GM12878 (cell line): ENCODE measurements around the gene SORBS1. TPM values are rescaled to one million over a fixed set of nuclear protein-coding genes. Genes with fewer than 3 reads are reported as not detected.

ENCODE experiments used
- ATAC-seq: fragments of 200-7000 bp; cut with Tn5 transposase; 3 replicates; pipeline ENCODE4 v1.9.1; 2020; ENCODE audit warnings: mild to moderate bottlenecking, moderate library complexity
- BruUV-seq: library from RNA; stranded (reverse); fragments of 400-500 nt; replicated peaks from 2 replicates; lab custom pipeline; 2021; lab: Mats Ljungman, UMichigan
- CTCF ChIA-PET: fragments of 300-600 bp; sonication (Branson Sonifier 250); formaldehyde crosslinking; extraction: SDS; loops from one replicate; lab custom pipeline; 2021; ENCODE audit warnings: inconsistent platforms; lab: Yijun Ruan, JAX
- POLR2A ChIA-PET: fragments of 350-600 bp; formaldehyde crosslinking; extraction: SDS; loops from one replicate; lab custom pipeline; 2021; ENCODE audit warnings: inconsistent platforms; lab: Charles Lee
- RAD21 ChIA-PET: fragments of 300-600 bp; sonication (Branson Sonifier 250); formaldehyde crosslinking; loops from one replicate; lab custom pipeline; 2023; ENCODE audit warnings: antibody characterized with exemption; ENCODE audit not compliant: unreplicated experiment; lab: Charles Lee
- SMC1A ChIA-PET: fragments of 300-600 bp; sonication (Branson Sonifier 250); formaldehyde crosslinking; loops from one replicate; lab custom pipeline; 2023; ENCODE audit not compliant: unreplicated experiment, uncharacterized antibody; lab: Charles Lee
- DNase-seq: peaks from one replicate; pipeline ENCODE4 v3.0.0-alpha.2; 2011; ENCODE audit warnings: low read depth, low spot score
- FAIRE-seq: peaks from 3 replicates; lab custom pipeline; 2011; peaks lifted over from hg19 to GRCh38; lab: Jason Lieb, UNC
- H2AFZ ChIP-seq: 2 replicates; pipeline ENCODE4 v1.6.0; 2011; ENCODE audit warnings: low read depth, low read length, control low read depth; ENCODE audit not compliant: control insufficient read depth
- H3K27ac ChIP-seq: 2 replicates; pipeline ENCODE4 v1.5.1; 2011; ENCODE audit warnings: control low read depth; ENCODE audit not compliant: control insufficient read depth, insufficient read depth
- H3K27me3 ChIP-seq, 2 experiments: replicated peaks in 1 of 2; 2 replicates each; pipeline versions ENCODE4 v1.6.0 to v1.6.1; 2011; ENCODE audit warnings: low read length in 1 of 2; ENCODE audit not compliant: control insufficient read depth in 2 of 2, insufficient read depth in 2 of 2
- H3K36me3 ChIP-seq, 2 experiments: 2 replicates each; pipeline ENCODE4 v1.5.1; 2011; ENCODE audit warnings: low read length in 1 of 2; ENCODE audit not compliant: control insufficient read depth in 2 of 2, insufficient read depth in 2 of 2
- H3K4me1 ChIP-seq: 2 replicates; pipeline ENCODE4 v1.6.1; 2011; ENCODE audit warnings: mild to moderate bottlenecking, low read length, moderate library complexity, mixed read lengths; ENCODE audit not compliant: control insufficient read depth, insufficient read depth
- H3K4me2 ChIP-seq: 2 replicates; pipeline ENCODE4 v1.6.0; 2011; ENCODE audit warnings: control low read depth; ENCODE audit not compliant: control insufficient read depth, insufficient read depth
- H3K4me3 ChIP-seq: fragments of 200-600 bp; sonication (generic); 2 replicates; pipeline ENCODE4 v1.5.1; 2016
- H3K79me2 ChIP-seq: 2 replicates; pipeline ENCODE4 v1.6.0; 2011; ENCODE audit warnings: low read length; ENCODE audit not compliant: control insufficient read depth, insufficient read depth
- H3K9ac ChIP-seq: 2 replicates; pipeline ENCODE4 v1.8.0; 2011; ENCODE audit warnings: low read length, control low read depth, mixed read lengths; ENCODE audit not compliant: control insufficient read depth, insufficient read depth
- H3K9me3 ChIP-seq: replicated peaks from 3 replicates; pipeline ENCODE4 v1.5.1; 2011; ENCODE audit warnings: mild to moderate bottlenecking, low read length; ENCODE audit not compliant: control insufficient read depth, insufficient read depth
- H4K20me1 ChIP-seq: 2 replicates; pipeline ENCODE4 v1.6.0; 2011; ENCODE audit not compliant: control insufficient read depth, insufficient read depth
- BACH1 ChIP-seq: fragments of 450-650 bp; IDR thresholded peaks from 2 replicates; pipeline ENCODE4 v1.6.1; 2017; ENCODE audit warnings: mild to moderate bottlenecking, borderline replicate concordance
- CBX3 ChIP-seq: fragments of 200-600 bp; sonication (generic); IDR thresholded peaks from 2 replicates; pipeline ENCODE4 v1.6.1; 2016; ENCODE audit warnings: low read depth, borderline replicate concordance
- CHD4 ChIP-seq: fragments of 200-600 bp; sonication (generic); IDR thresholded peaks from 2 replicates; pipeline ENCODE4 v1.6.1; 2016; ENCODE audit warnings: mild to moderate bottlenecking
- CREB1 ChIP-seq: IDR thresholded peaks from 2 replicates; pipeline ENCODE4 v1.6.1; 2012; ENCODE audit warnings: low read depth, mild to moderate bottlenecking, inconsistent platforms
- CREM ChIP-seq: IDR thresholded peaks from 2 replicates; pipeline ENCODE4 v1.6.1; 2014; ENCODE audit warnings: antibody characterized with exemption, low read depth
- FOXM1 ChIP-seq: IDR thresholded peaks from 2 replicates; pipeline ENCODE4 v1.6.1; 2012; ENCODE audit warnings: low read depth, mild to moderate bottlenecking, inconsistent platforms, low read length, moderate library complexity
- HDGF ChIP-seq: fragments of 450-650 bp; IDR thresholded peaks from 2 replicates; pipeline ENCODE4 v1.6.1; 2016; ENCODE audit warnings: antibody characterized with exemption
- IKZF1 ChIP-seq: fragments of 450-650 bp; conservative IDR thresholded peaks from 2 replicates; pipeline ENCODE4 v1.6.1; 2017; ENCODE audit warnings: antibody characterized with exemption, mild to moderate bottlenecking
- NBN ChIP-seq: fragments of 450-650 bp; IDR thresholded peaks from 2 replicates; pipeline ENCODE4 v1.6.1; 2016
- NFYB ChIP-seq: IDR thresholded peaks from 2 replicates; pipeline ENCODE4 v1.6.1; 2011; ENCODE audit warnings: low read depth, mild to moderate bottlenecking, low read length, improper control_type of control experiment, moderate library complexity; ENCODE audit not compliant: insufficient read depth
- NR2C2 ChIP-seq: IDR thresholded peaks from 2 replicates; pipeline ENCODE4 v1.6.1; 2011; ENCODE audit warnings: borderline replicate concordance, low read depth; ENCODE audit not compliant: control insufficient read depth, insufficient read length
- SIN3A ChIP-seq: IDR thresholded peaks from 2 replicates; pipeline ENCODE4 v1.6.1; 2012; ENCODE audit warnings: low read depth, low read length, improper control_type of control experiment
- TAF1 ChIP-seq: IDR thresholded peaks from 2 replicates; pipeline ENCODE4 v1.6.1; 2011; ENCODE audit warnings: mild to moderate bottlenecking, low read depth, low read length, borderline replicate concordance
- ZBED1 ChIP-seq: IDR thresholded peaks from 2 replicates; pipeline ENCODE4 v1.6.1; 2016; ENCODE audit warnings: borderline replicate concordance
- WGBS: methylation state at CpG from one replicate; pipeline ENCODE4 v1.1.6; 2016; ENCODE audit warnings: low lambda C conversion rate; ENCODE audit not compliant: insufficient replicate concordance, insufficient coverage; ENCODE audit errors: missing lambda C conversion rate; 5-methylcytosine and 5-hydroxymethylcytosine counted together
- in situ Hi-C: fragments of 300-500 bp; cut with MboI; formaldehyde crosslinking; loops from 9 replicates; pipeline ENCODE4 v1.14.3; 2018; ENCODE audit warnings: mixed read lengths
- intact Hi-C: fragments of 100-400 bp; cut with micrococcal nuclease; formaldehyde crosslinking; loops from one replicate; pipeline ENCODE4 v1.14.2; 2022; ENCODE audit not compliant: unreplicated experiment
- polyA plus RNA-seq, 11 experiments: library from polyadenylated mRNA; depleted of rRNA in 4 of 11; unstranded in 6 of 11; stranded (reverse) in 5 of 11; fragments of >200 nt; fragmentation: Nextera tagmentation in 4 of 11; fragmentation: Illumina TruSeq in 1 of 11; extraction: Ambion mirVana in 4 of 11; extraction: Trizol in 1 of 11; gene quantifications; 1 replicate in 1 of 11; 2 replicates in 10 of 11; pipeline versions ENCODE4 v1.2.1 to v1.2.3, GENCODE V29; 2011 to 2016; ENCODE audit warnings: inconsistent platforms in 2 of 11, missing spikeins in 2 of 11, low read depth in 1 of 11
- total RNA-seq, 4 experiments: library from RNA; depleted of rRNA in 3 of 4; stranded (reverse); fragments of >200 nt in 3 of 4; fragmentation: Illumina TruSeq in 1 of 4; extraction: Trizol in 1 of 4; gene quantifications; 2 replicates each; pipeline versions ENCODE4 v1.2.1 to v1.2.3, GENCODE V29; 2013 to 2021
- TF ChIP-seq, protein P1 (sequence below): fragments of 450-650 bp; formaldehyde crosslinking; IDR thresholded peaks from 2 replicates; pipeline ENCODE4 v1.4.0; 2020; ENCODE audit warnings: mild to moderate bottlenecking, moderate library complexity
- TF ChIP-seq, protein P2 (sequence below): IDR thresholded peaks from 2 replicates; pipeline ENCODE4 v1.6.1; 2012; ENCODE audit warnings: mild to moderate bottlenecking, low read depth, low read length

The SORBS1 gene
- total and polyA plus RNA-seq, 10 of the 15 experiments (the other 5 are each of a cell fraction or from before 2014, with no cell fraction given), result 0.13 to 0.75 (median 0.39) TPM

DNA sequence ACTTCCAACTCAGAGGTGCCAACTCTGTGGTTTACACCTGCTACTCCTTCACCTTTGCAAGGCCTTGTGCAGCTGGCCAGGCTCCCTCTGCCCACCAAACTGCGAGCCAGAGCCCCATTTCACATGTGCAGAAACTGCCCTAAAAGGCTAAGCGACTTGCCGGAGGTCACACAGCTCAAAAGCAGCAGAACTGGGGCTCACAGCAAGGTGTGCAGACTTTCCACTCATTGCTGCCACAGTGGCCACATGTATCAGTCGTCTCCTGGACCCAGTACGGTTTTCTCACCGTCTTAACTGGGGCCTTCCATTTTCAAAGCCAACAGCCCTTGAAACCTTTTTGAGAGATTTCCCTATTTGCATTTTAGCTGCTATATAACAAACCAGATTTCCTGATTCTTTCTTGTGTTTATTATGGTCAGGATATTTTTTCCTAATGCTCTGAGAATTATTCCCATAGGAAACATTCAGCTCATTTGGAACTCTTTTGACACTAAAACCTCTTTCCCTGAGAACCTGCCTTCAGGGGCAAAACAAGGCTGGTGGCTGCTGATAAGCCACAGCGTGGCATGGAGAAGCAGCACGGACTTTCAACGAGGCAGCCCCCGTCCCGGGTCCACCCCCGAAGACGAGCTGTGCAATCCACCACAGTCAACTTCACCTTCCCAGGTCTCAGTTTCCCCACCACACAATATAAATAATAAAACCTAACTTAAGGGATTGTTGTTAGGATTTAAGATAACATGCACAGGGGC is 29.9 kb downstream of the SORBS1 start:
- Histone ChIP-seq H3K79me2 (no peaks in the 10 kb centered on the region), H3K9me3 (no peaks in the 10 kb centered on the region; the same call in 2 of the 3 replicates), H3K9ac (no peak overlapping the region), H2AFZ (no peak overlapping the region), H3K36me3 (no peaks in the 10 kb centered on the region), H3K27me3 (peaks cover 0 to 2% of the 10 kb centered on the region in 2 experiments; a peak in 1 of 4 replicates), H3K4me2 (no peak overlapping the region), H3K27ac (no peak overlapping the region), H3K4me3 (no peak overlapping the region), H3K4me1 (no peaks in the 10 kb centered on the region), H4K20me1 (no peaks in the 10 kb centered on the region)
- BruUV-seq, result no TSS peak
- no peak for FAIRE-seq
- SMC1A ChIA-PET, result no interaction called here
- POLR2A ChIA-PET, result interaction anchor here (0.9 kb wide), 1 partner anchor 13 kb away, joined by 3 read pairs; no protein-coding TSS in a partner anchor
- DNase-seq, result no peak
- CTCF ChIA-PET, result no interaction called here
- in situ Hi-C loops, result no loop called here
- TF ChIP-seq NR2C2 (no peak), FOXM1 (no peak), ZBED1 (no peak), NFYB (no peak), BACH1 (no peak), IKZF1 (no peak), SIN3A (no peak), TAF1 (no peak), HDGF (no peak), CBX3 (no peak), CREB1 (no peak), NBN (no peak), CREM (no peak), CHD4 (no peak)
- TF ChIP-seq, protein P1, sequence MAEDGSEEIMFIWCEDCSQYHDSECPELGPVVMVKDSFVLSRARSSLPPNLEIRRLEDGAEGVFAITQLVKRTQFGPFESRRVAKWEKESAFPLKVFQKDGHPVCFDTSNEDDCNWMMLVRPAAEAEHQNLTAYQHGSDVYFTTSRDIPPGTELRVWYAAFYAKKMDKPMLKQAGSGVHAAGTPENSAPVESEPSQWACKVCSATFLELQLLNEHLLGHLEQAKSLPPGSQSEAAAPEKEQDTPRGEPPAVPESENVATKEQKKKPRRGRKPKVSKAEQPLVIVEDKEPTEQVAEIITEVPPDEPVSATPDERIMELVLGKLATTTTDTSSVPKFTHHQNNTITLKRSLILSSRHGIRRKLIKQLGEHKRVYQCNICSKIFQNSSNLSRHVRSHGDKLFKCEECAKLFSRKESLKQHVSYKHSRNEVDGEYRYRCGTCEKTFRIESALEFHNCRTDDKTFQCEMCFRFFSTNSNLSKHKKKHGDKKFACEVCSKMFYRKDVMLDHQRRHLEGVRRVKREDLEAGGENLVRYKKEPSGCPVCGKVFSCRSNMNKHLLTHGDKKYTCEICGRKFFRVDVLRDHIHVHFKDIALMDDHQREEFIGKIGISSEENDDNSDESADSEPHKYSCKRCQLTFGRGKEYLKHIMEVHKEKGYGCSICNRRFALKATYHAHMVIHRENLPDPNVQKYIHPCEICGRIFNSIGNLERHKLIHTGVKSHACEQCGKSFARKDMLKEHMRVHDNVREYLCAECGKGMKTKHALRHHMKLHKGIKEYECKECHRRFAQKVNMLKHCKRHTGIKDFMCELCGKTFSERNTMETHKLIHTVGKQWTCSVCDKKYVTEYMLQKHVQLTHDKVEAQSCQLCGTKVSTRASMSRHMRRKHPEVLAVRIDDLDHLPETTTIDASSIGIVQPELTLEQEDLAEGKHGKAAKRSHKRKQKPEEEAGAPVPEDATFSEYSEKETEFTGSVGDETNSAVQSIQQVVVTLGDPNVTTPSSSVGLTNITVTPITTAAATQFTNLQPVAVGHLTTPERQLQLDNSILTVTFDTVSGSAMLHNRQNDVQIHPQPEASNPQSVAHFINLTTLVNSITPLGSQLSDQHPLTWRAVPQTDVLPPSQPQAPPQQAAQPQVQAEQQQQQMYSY, result no peak
- TF ChIP-seq, protein P2, sequence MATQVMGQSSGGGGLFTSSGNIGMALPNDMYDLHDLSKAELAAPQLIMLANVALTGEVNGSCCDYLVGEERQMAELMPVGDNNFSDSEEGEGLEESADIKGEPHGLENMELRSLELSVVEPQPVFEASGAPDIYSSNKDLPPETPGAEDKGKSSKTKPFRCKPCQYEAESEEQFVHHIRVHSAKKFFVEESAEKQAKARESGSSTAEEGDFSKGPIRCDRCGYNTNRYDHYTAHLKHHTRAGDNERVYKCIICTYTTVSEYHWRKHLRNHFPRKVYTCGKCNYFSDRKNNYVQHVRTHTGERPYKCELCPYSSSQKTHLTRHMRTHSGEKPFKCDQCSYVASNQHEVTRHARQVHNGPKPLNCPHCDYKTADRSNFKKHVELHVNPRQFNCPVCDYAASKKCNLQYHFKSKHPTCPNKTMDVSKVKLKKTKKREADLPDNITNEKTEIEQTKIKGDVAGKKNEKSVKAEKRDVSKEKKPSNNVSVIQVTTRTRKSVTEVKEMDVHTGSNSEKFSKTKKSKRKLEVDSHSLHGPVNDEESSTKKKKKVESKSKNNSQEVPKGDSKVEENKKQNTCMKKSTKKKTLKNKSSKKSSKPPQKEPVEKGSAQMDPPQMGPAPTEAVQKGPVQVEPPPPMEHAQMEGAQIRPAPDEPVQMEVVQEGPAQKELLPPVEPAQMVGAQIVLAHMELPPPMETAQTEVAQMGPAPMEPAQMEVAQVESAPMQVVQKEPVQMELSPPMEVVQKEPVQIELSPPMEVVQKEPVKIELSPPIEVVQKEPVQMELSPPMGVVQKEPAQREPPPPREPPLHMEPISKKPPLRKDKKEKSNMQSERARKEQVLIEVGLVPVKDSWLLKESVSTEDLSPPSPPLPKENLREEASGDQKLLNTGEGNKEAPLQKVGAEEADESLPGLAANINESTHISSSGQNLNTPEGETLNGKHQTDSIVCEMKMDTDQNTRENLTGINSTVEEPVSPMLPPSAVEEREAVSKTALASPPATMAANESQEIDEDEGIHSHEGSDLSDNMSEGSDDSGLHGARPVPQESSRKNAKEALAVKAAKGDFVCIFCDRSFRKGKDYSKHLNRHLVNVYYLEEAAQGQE, result no peak
- RAD21 ChIA-PET, result no interaction called here
- WGBS, result 42% methylated on average over 13 of the region's 13 CpGs
- no peak for ATAC-seq
- intact Hi-C loops, result no loop called here
